ENCODE results near the gene TMEM120A. TPM values are rescaled to one million over a fixed set of nuclear protein-coding genes. Genes with fewer than 3 reads are reported as not detected.

TMEM120A gene
- polyA plus RNA-seq, 1 experiment: 75.2 TPM

DNA sequence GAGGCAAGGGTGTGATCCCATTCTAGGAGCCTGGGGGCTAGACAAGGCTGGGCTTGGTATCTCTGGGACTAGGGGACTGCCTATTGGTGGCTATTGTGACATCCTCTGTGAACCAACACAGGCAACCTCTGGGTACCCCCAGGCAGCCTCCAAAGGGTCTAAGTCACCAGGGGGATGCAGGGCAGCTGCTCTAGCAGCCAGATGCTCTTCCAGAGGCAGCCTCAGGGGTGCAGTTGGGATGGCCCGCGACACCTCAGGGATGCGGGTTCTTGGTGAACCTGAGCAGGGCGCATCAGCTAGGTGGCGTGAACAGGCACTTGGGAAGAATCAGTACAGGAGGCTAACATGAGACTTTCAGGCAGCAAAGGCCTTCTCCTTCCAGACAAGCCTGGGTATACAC is 1.6 kb upstream of the TMEM120A start:
- DNase-seq (ENCODE audit: low read depth): no peak
- ChIA-PET POLR2A (no interaction called here), CTCF (interaction anchor here (1.6 kb wide), 1 partner anchor 129 kb away, joined by 5 read pairs; no protein-coding TSS in a partner anchor)
- H3K4me3 ChIP-seq (ENCODE audit: low read depth, low read length): no peak overlapping the region
- H3K27me3 ChIP-seq (ENCODE audit: control insufficient read depth, insufficient read depth, low read length): no peaks in the 10 kb centered on the region
- TF ChIP-seq, protein P1, sequence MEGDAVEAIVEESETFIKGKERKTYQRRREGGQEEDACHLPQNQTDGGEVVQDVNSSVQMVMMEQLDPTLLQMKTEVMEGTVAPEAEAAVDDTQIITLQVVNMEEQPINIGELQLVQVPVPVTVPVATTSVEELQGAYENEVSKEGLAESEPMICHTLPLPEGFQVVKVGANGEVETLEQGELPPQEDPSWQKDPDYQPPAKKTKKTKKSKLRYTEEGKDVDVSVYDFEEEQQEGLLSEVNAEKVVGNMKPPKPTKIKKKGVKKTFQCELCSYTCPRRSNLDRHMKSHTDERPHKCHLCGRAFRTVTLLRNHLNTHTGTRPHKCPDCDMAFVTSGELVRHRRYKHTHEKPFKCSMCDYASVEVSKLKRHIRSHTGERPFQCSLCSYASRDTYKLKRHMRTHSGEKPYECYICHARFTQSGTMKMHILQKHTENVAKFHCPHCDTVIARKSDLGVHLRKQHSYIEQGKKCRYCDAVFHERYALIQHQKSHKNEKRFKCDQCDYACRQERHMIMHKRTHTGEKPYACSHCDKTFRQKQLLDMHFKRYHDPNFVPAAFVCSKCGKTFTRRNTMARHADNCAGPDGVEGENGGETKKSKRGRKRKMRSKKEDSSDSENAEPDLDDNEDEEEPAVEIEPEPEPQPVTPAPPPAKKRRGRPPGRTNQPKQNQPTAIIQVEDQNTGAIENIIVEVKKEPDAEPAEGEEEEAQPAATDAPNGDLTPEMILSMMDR (IDR thresholded peaks at IDR 0.05; ENCODE audit: insufficient read depth, low read depth, low read length): no peak
- H3K36me3 ChIP-seq (ENCODE audit: control insufficient read depth, insufficient read depth, low read length): peaks cover 9% of the 10 kb centered on the region

DNA sequence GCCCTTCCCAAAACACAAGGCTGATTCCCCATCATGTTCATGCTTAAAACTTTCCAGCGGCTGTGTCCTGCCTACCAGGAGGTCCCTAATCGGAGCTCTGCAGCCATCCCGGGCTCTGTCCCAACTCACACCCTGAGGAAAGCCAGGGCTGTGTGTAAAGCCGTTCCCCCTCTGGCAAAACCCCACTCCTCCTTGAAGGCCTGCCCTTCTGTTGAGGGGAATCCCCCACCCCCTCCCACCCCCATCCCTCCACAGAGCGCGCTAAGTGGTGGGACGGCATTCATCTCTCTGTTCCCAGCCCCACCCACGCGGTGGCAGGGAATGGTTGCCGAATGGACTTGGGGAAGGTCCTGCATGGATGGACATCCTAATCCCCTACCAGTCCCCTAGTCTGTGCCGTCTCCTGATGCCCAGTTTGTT is 667 bp upstream of the TMEM120A start:
- Histone ChIP-seq H3K36me3 (ENCODE audit: control insufficient read depth, insufficient read depth, low read length) (peaks cover 7% of the 10 kb centered on the region), H3K4me3 (ENCODE audit: low read depth, low read length) (peak overlapping the region; percentile 32), H3K27me3 (ENCODE audit: control insufficient read depth, insufficient read depth, low read length) (no peaks in the 10 kb centered on the region)
- no peak for DNase-seq (ENCODE audit: low read depth)
- ChIA-PET CTCF (interaction anchor here (1.0 to 1.1 kb wide), 2 partner anchors 9 to 14 kb away, joined by 3 to 5 read pairs; no protein-coding TSS in a partner anchor), POLR2A (no interaction called here)
- TF ChIP-seq, protein P1 (IDR thresholded peaks at IDR 0.05; ENCODE audit: insufficient read depth, low read depth, low read length): no peak

DNA sequence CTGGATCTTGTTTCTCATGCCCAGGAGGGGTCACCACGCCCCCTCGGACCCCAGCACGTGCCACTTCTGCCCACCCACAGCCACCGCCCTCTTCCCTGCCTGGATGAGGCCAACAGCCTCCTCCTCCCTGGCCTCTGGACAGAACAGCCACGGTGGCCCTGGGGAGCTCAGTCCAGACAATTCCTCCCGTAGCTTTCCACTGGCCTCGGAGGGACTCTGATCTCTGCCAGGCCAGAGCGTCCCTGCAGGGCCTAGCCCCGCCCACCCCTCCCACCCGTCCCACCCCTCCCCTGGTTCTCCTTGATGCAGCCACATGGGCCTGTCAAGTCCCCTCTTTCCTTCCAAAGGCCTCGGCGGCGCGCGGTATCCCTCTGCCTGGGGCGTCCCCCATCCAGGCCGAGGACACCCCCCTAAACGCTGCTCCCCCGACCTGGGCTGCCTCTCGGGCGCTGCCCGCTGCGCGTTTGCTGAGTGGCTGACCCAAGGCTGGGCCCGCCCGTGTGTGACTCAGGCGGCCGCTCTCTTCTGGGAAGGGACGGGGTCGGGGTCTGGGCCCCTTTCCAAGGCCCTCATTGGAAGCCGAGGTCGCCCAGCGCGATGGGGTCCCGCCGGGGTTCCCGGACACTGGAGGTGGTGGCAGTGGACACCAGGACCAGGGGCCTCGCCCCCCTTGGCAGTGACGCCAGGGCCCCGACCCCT is 557 bp downstream of the TMEM120A start:
- peak overlapping the region; percentile 92 for H3K4me3 ChIP-seq (ENCODE audit: low read depth, low read length)
- no peak for DNase-seq (ENCODE audit: low read depth)
- CTCF ChIA-PET: interaction anchor here (0.8 to 1.4 kb wide), 4 partner anchors 18 to 320 kb away, joined by 3 to 5 read pairs (median 3); no protein-coding TSS in a partner anchor
- TF ChIP-seq, protein P1 (IDR thresholded peaks at IDR 0.05; ENCODE audit: insufficient read depth, low read depth, low read length): no peak
- H3K27me3 ChIP-seq (ENCODE audit: control insufficient read depth, insufficient read depth, low read length): no peaks in the 10 kb centered on the region
- POLR2A ChIA-PET: no interaction called here
- H3K36me3 ChIP-seq (ENCODE audit: control insufficient read depth, insufficient read depth, low read length): peaks cover 7% of the 10 kb centered on the region

DNA sequence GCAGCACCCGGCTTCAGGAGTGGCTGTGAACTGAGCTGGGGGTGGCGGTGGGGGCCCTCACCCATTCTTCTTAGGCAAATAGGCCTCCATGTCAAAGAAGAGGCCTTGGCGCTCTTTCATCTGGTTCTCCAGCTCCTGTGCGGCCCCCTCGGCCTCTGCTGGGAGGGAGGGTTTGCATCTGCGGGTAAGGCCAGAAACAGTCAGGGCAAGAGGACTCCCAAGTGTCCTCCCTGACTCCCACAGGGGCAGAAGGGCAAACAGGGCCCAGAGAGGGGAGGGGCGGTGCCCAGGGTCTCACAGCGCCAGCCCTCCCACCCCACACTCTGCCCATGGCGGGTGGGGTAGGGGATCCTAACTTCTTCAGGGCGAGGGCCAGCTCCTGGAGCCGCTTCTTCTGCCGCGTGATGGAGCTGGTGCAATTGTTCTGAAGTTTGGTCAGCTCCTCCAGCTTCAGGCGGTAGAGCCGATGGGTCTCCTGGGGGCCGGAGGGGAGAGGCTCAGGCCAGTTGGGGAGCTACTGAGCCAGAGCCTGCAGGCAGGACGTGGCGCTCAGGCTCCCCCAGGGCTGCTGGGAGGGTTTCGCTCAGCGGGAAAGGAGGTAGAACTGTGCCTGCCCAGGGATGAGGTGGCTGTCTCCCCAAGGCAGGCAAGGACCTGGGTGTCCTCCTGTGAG is 2.2 kb downstream of the TMEM120A start:
- peaks cover 10% of the 10 kb centered on the region for H3K36me3 ChIP-seq (ENCODE audit: control insufficient read depth, insufficient read depth, low read length)
- no peaks in the 10 kb centered on the region for H3K27me3 ChIP-seq (ENCODE audit: control insufficient read depth, insufficient read depth, low read length)
- DNase-seq (ENCODE audit: low read depth): no peak
- H3K4me3 ChIP-seq (ENCODE audit: low read depth, low read length): no peak overlapping the region
- ChIA-PET CTCF (interaction anchor here (0.7 to 1.4 kb wide), 2 partner anchors 17 to 322 kb away, joined by 3 read pairs; no protein-coding TSS in a partner anchor), POLR2A (interaction anchor here (0.5 kb wide), 1 partner anchor 163 kb away, joined by 7 read pairs; no protein-coding TSS in a partner anchor)
- TF ChIP-seq, protein P1 (IDR thresholded peaks at IDR 0.05; ENCODE audit: insufficient read depth, low read depth, low read length): no peak

DNA sequence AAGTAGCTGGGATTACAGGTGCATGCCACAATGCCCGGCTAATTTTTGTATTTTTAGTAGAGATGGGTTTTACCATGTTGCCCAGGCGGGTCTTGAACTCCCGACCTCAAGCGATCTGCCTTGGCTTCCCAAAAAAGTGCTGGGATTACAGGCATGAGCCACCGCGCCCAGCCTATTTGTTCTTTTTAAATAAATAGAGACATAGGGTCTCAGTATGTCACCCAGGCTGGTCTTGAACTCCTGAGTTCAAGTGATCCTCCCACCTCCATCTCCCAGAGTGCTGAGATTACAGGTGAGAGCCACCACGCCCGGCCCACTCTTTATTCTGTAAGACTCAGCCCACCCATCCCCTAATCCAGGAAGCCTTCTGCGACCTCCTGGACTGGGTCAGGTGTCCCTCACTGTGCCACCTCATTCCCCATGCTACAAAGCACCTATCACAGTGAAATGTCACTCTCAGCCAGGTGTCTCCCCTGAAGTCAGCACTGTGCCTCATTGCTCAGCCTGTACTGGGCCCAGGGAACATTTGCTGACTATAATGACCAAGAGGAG is 2.8 kb downstream of the TMEM120A start:
- ChIA-PET POLR2A (no interaction called here), CTCF (interaction anchor here (0.7 kb wide), 1 partner anchor 18 kb away, joined by 3 read pairs; no protein-coding TSS in a partner anchor)
- DNase-seq (ENCODE audit: low read depth): no peak
- TF ChIP-seq, protein P1 (IDR thresholded peaks at IDR 0.05; ENCODE audit: insufficient read depth, low read depth, low read length): no peak
- H3K4me3 ChIP-seq (ENCODE audit: low read depth, low read length): no peak overlapping the region
- peaks cover 11% of the 10 kb centered on the region for H3K36me3 ChIP-seq (ENCODE audit: control insufficient read depth, insufficient read depth, low read length)
- H3K27me3 ChIP-seq (ENCODE audit: control insufficient read depth, insufficient read depth, low read length): no peaks in the 10 kb centered on the region
